Neural progenitor cell (in vitro differentiated cells): Measurements from ENCODE around the gene CEND1. TPM values are rescaled to one million over a fixed set of nuclear protein-coding genes. Genes with fewer than 3 reads are reported as not detected.

Experiments used
- DNase-seq: peaks from one replicate; pipeline ENCODE4 v3.0.0-alpha.2; 2016; ENCODE audit warnings: low spot score
- H2AFZ ChIP-seq: fragments of 200-600 bp; sonication (generic); replicated peaks from 2 replicates; pipeline ENCODE4 v1.6.1; 2016; ENCODE audit warnings: antibody characterized with exemption
- H3F3A ChIP-seq: fragments of 200-600 bp; sonication (generic); 2 replicates; pipeline ENCODE4 v1.6.1; 2016; ENCODE audit warnings: antibody characterized with exemption, low read depth
- H3K27ac ChIP-seq: fragments of 200-600 bp; sonication (generic); 2 replicates; pipeline ENCODE4 v1.5.1; 2016; ENCODE audit warnings: mild to moderate bottlenecking
- H3K27me3 ChIP-seq: fragments of 200-600 bp; sonication (generic); 2 replicates; pipeline ENCODE4 v1.6.1; 2016; ENCODE audit warnings: mild to moderate bottlenecking, moderate library complexity
- H3K36me3 ChIP-seq: fragments of 200-600 bp; sonication (generic); 2 replicates; pipeline ENCODE4 v1.5.1; 2016
- H3K4me1 ChIP-seq: fragments of 200-600 bp; sonication (generic); 2 replicates; pipeline ENCODE4 v1.6.1; 2016; ENCODE audit warnings: mixed run types
- H3K4me2 ChIP-seq: fragments of 200-600 bp; sonication (generic); 2 replicates; pipeline ENCODE4 v1.6.1; 2016
- H3K4me3 ChIP-seq: fragments of 200-600 bp; sonication (generic); 2 replicates; pipeline ENCODE4 v1.5.1; 2016
- H3K79me2 ChIP-seq: fragments of 200-600 bp; sonication (generic); 2 replicates; pipeline ENCODE4 v1.6.1; 2016; ENCODE audit warnings: low read depth
- H3K9ac ChIP-seq: fragments of 200-600 bp; sonication (generic); 2 replicates; pipeline ENCODE4 v1.6.1; 2016
- H3K9me3 ChIP-seq: fragments of 200-600 bp; sonication (generic); 2 replicates; pipeline ENCODE4 v1.5.1; 2016; ENCODE audit warnings: low read depth
- H4K20me1 ChIP-seq: fragments of 200-600 bp; sonication (generic); 2 replicates; pipeline ENCODE4 v1.6.1; 2016; ENCODE audit warnings: low read depth
- H3K27ac Mint-ChIP-seq: 3 replicates; pipeline ENCODE4 v1.8.0; 2021; ENCODE audit warnings: mixed read lengths
- H3K27me3 Mint-ChIP-seq: 2 replicates; pipeline ENCODE4 v1.8.0; 2022; ENCODE audit warnings: low read depth, mild to moderate bottlenecking, inconsistent platforms, moderate library complexity, mixed read lengths; ENCODE audit not compliant: insufficient read depth
- H3K36me3 Mint-ChIP-seq: 3 replicates; pipeline ENCODE4 v1.8.0; 2021; ENCODE audit warnings: mixed read lengths
- H3K4me1 Mint-ChIP-seq: 3 replicates; pipeline ENCODE4 v1.8.0; 2021; ENCODE audit warnings: mixed read lengths
- H3K4me3 Mint-ChIP-seq: 3 replicates; pipeline ENCODE4 v1.8.0; 2021; ENCODE audit warnings: mild to moderate bottlenecking, moderate library complexity, mixed read lengths
- H3K9me3 Mint-ChIP-seq: 3 replicates; pipeline ENCODE4 v1.8.0; 2020; ENCODE audit warnings: mixed read lengths
- EZH2 ChIP-seq: fragments of 200-600 bp; sonication (generic); IDR thresholded peaks from 2 replicates; pipeline ENCODE4 v1.6.1; 2017; ENCODE audit warnings: antibody characterized with exemption, mild to moderate bottlenecking, moderate library complexity
- EZH2phosphoT487 ChIP-seq: fragments of 200-600 bp; sonication (generic); IDR thresholded peaks from 2 replicates; pipeline ENCODE4 v1.6.1; 2017; ENCODE audit warnings: antibody characterized with exemption
- total RNA-seq: library from RNA; depleted of rRNA; stranded (reverse); fragments of >200 nt; gene quantifications from 2 replicates; pipeline ENCODE4 v1.2.3, GENCODE V29; 2015; ENCODE audit warnings: low replicate concordance
- TF ChIP-seq, protein P1 (sequence below): fragments of 200-600 bp; sonication (generic); IDR thresholded peaks from 2 replicates; pipeline ENCODE4 v1.5.1; 2017; ENCODE audit warnings: antibody characterized with exemption, mild to moderate bottlenecking

The CEND1 gene
- total RNA-seq, 1 donor from 2014 or later: 0.94 TPM

- Mint-ChIP-seq H3K4me1 (peaks cover 18% of the 10 kb centered on the region), H3K27ac (no peak overlapping the region), H3K36me3 (peaks cover 2% of the 10 kb centered on the region), H3K4me3 (peak overlapping the region; percentile 84), H3K27me3 (no peaks in the 10 kb centered on the region), H3K9me3 (no peaks in the 10 kb centered on the region)
- Histone ChIP-seq H4K20me1 (peaks cover 72% of the 10 kb centered on the region), H3K27ac (no peak overlapping the region), H2AFZ (no peak overlapping the region), H3K9me3 (no peaks in the 10 kb centered on the region), H3K4me2 (peak overlapping the region; percentile 96), H3F3A (peaks cover 8% of the 10 kb centered on the region), H3K4me1 (peaks cover 16% of the 10 kb centered on the region), H3K79me2 (peaks cover 50% of the 10 kb centered on the region), H3K4me3 (no peak overlapping the region), H3K36me3 (no peaks in the 10 kb centered on the region), H3K9ac (no peak overlapping the region), H3K27me3 (no peaks in the 10 kb centered on the region)
- TF ChIP-seq EZH2phosphoT487 (no peak), EZH2 (no peak)
- TF ChIP-seq, protein P1, sequence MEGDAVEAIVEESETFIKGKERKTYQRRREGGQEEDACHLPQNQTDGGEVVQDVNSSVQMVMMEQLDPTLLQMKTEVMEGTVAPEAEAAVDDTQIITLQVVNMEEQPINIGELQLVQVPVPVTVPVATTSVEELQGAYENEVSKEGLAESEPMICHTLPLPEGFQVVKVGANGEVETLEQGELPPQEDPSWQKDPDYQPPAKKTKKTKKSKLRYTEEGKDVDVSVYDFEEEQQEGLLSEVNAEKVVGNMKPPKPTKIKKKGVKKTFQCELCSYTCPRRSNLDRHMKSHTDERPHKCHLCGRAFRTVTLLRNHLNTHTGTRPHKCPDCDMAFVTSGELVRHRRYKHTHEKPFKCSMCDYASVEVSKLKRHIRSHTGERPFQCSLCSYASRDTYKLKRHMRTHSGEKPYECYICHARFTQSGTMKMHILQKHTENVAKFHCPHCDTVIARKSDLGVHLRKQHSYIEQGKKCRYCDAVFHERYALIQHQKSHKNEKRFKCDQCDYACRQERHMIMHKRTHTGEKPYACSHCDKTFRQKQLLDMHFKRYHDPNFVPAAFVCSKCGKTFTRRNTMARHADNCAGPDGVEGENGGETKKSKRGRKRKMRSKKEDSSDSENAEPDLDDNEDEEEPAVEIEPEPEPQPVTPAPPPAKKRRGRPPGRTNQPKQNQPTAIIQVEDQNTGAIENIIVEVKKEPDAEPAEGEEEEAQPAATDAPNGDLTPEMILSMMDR: no peak
- peak; percentile 1 for DNase-seq
Observed at GRCh38 chr11:774873-775592, 14.9 kb downstream of the CEND1 start.

GRCh38 chr11:773830-774229 lies 16.1 kb downstream of the CEND1 start:
- Mint-ChIP-seq H3K27ac (no peak overlapping the region), H3K4me1 (peaks cover 12% of the 10 kb centered on the region), H3K4me3 (no peak overlapping the region), H3K9me3 (no peaks in the 10 kb centered on the region), H3K36me3 (peaks cover 2% of the 10 kb centered on the region), H3K27me3 (no peaks in the 10 kb centered on the region)
- Histone ChIP-seq H3K9ac (no peak overlapping the region), H4K20me1 (peaks cover 68% of the 10 kb centered on the region), H3K9me3 (no peaks in the 10 kb centered on the region), H3F3A (peaks cover 8% of the 10 kb centered on the region), H3K27ac (no peak overlapping the region), H3K79me2 (peaks cover 50% of the 10 kb centered on the region), H3K4me3 (no peak overlapping the region), H3K27me3 (no peaks in the 10 kb centered on the region), H3K4me1 (peaks cover 16% of the 10 kb centered on the region), H3K4me2 (no peak overlapping the region), H3K36me3 (no peaks in the 10 kb centered on the region), H2AFZ (no peak overlapping the region)
- DNase-seq: peak; percentile 1
- TF ChIP-seq, protein P1: no peak
- TF ChIP-seq EZH2phosphoT487: no peak
- no peak for TF ChIP-seq EZH2

GRCh38 chr11:773425-773824 lies 16.5 kb downstream of the CEND1 start:
- no peak overlapping the region for H3K4me3 Mint-ChIP-seq
- peak overlapping the region; percentile 22 for H3K9ac ChIP-seq
- H3F3A ChIP-seq: peaks cover 8% of the 10 kb centered on the region
- peaks cover 16% of the 10 kb centered on the region for H3K4me1 ChIP-seq
- no peaks in the 10 kb centered on the region for H3K36me3 ChIP-seq
- TF ChIP-seq EZH2 (no peak), EZH2phosphoT487 (no peak)
- TF ChIP-seq, protein P1: no peak
- H3K27ac ChIP-seq: no peak overlapping the region
- no peaks in the 10 kb centered on the region for H3K9me3 ChIP-seq
- H3K4me1 Mint-ChIP-seq: peaks cover 11% of the 10 kb centered on the region
- H3K36me3 Mint-ChIP-seq: peaks cover 2% of the 10 kb centered on the region
- H3K79me2 ChIP-seq: peaks cover 48% of the 10 kb centered on the region
- no peaks in the 10 kb centered on the region for H3K27me3 ChIP-seq
- H3K4me2 ChIP-seq: no peak overlapping the region
- DNase-seq: peak; percentile 1
- H4K20me1 ChIP-seq: peaks cover 65% of the 10 kb centered on the region
- H2AFZ ChIP-seq: no peak overlapping the region
- no peak overlapping the region for H3K27ac Mint-ChIP-seq
- no peaks in the 10 kb centered on the region for H3K27me3 Mint-ChIP-seq
- H3K9me3 Mint-ChIP-seq: no peaks in the 10 kb centered on the region
- H3K4me3 ChIP-seq: no peak overlapping the region
